PFSK-1 (cell line): ENCODE measurements around the gene HSPA12B.

Experiments
- FOXP2 ChIP-seq: optimal IDR thresholded peaks from 2 replicates; pipeline ENCODE3; 2011; ENCODE audit warnings: borderline replicate concordance, control low read depth, inconsistent platforms; ENCODE audit not compliant: insufficient read depth; ENCODE audit errors: extremely low read length, extremely low read depth
- POLR2AphosphoS5 ChIP-seq: IDR thresholded peaks from 2 replicates; pipeline ENCODE4 v1.6.1; 2012; ENCODE audit warnings: low read depth, mild to moderate bottlenecking, control low read depth, low read length, moderate library complexity
- REST ChIP-seq, 2 experiments: IDR thresholded peaks; 2 replicates each; pipeline versions ENCODE4 v1.6.1 to v1.8.0; 2011 to 2012; ENCODE audit warnings: low read depth in 2 of 2, low read length in 2 of 2, control low read depth in 1 of 2, inconsistent platforms in 1 of 2, mild to moderate bottlenecking in 1 of 2, moderate library complexity in 1 of 2; ENCODE audit not compliant: insufficient read depth in 1 of 2
- SIN3A ChIP-seq: IDR thresholded peaks from 2 replicates; pipeline ENCODE4 v1.6.1; 2012; ENCODE audit warnings: mild to moderate bottlenecking, low read length, moderate library complexity, borderline replicate concordance; ENCODE audit not compliant: insufficient read depth
- TAF1 ChIP-seq: IDR thresholded peaks from 2 replicates; pipeline ENCODE4 v1.6.1; 2012; ENCODE audit warnings: low read length, control low read depth, borderline replicate concordance; ENCODE audit not compliant: insufficient read depth

The HSPA12B gene

GRCh38 chr20:3724356-3724755 is 8.1 kb upstream of the HSPA12B start:
- TF ChIP-seq SIN3A, result no peak

GRCh38 chr20:3727401-3728021 is 5.0 kb upstream of the HSPA12B start:
- TF ChIP-seq FOXP2, result no peak
- no peak for TF ChIP-seq POLR2AphosphoS5
- TF ChIP-seq REST (IDR thresholded peaks at IDR 0.05; ENCODE audit: insufficient read depth in 1 of 2, low read depth in 2 of 2, low read length in 2 of 2), result no peak
- no peak for TF ChIP-seq SIN3A
- no peak for TF ChIP-seq TAF1

GRCh38 chr20:3728354-3728753 is 4.1 kb upstream of the HSPA12B start:
- TF ChIP-seq TAF1, result no peak
- no peak for TF ChIP-seq POLR2AphosphoS5
- no peak for TF ChIP-seq REST (IDR thresholded peaks at IDR 0.05; ENCODE audit: insufficient read depth in 1 of 2, low read depth in 2 of 2, low read length in 2 of 2)

GRCh38 chr20:3728876-3729275 is 3.6 kb upstream of the HSPA12B start:
- TF ChIP-seq SIN3A, result no peak
- TF ChIP-seq REST (IDR thresholded peaks at IDR 0.05; ENCODE audit: insufficient read depth in 1 of 2, low read depth in 2 of 2, low read length in 2 of 2), result no peak
- TF ChIP-seq POLR2AphosphoS5, result no peak
- no peak for TF ChIP-seq FOXP2
- TF ChIP-seq TAF1, result no peak

- TF ChIP-seq FOXP2 (no peak), TAF1 (no peak), REST (IDR thresholded peaks at IDR 0.05; ENCODE audit: insufficient read depth in 1 of 2, low read depth in 2 of 2, low read length in 2 of 2) (no peak), POLR2AphosphoS5 (no peak), SIN3A (no peak)
These were observed 3.1 kb upstream of the HSPA12B start for GRCh38 chr20:3729378-3729777.
